ENCODE results near the gene HLA-B. TPM values are rescaled to one million over a fixed set of nuclear protein-coding genes. Genes with fewer than 3 reads are reported as not detected.
A peak's percentile ranks its signal among the peaks of the same experiment; 100 is the strongest.

Gene HLA-B
- total RNA-seq, 8 experiments from 2014 or later = 32.0 to 4,986 (median 164) TPM

GRCh38 chr6:31356216-31356945 lies 598 bp downstream of the HLA-B start:
- WGBS, 10 experiments = no CpG with 5 or more reads among the region's 83 CpGs
- peak; percentile 29 to 80 (median 64) for ATAC-seq (replicated peaks in 6 of 8)
- Histone ChIP-seq H3K27ac (no peak overlapping the region), H3K4me1 (replicated peaks in 1 of 2) (no peaks in the 10 kb centered on the region), H3K4me3 (peak overlapping the region; percentile 36 to 67 (median 53))
- in situ Hi-C loops (cut with MboI; ENCODE audit: low pct_unique_long_range_greater_than_20kb in 2 of 9, low sequenced_read_pairs in 9 of 9, unreplicated experiment in 9 of 9) = loop anchor here in 1 of 9 experiments (25.0 kb wide), 2 partner anchors 144 to 219 kb away; partner anchors contain the start of gene PSORS1C2

- Histone ChIP-seq H3K4me1 (replicated peaks in 1 of 2) (no peaks in the 10 kb centered on the region), H3K4me3 (no peak overlapping the region), H3K27ac (no peak overlapping the region)
- in situ Hi-C loops (cut with MboI; ENCODE audit: low pct_unique_long_range_greater_than_20kb in 2 of 9, low sequenced_read_pairs in 9 of 9, unreplicated experiment in 9 of 9) = loop anchor here in 1 of 9 experiments (25.0 kb wide), 2 partner anchors 143 to 218 kb away; partner anchors contain the start of gene PSORS1C2
- 83 to 87% methylated on average over 1 to 5 of the region's 5 CpGs; no CpG with 5 or more reads in 8 of the 10 experiments for WGBS, 10 experiments
- ATAC-seq (replicated peaks in 6 of 8) = no peak
Measured at GRCh38 chr6:31355583-31355948, 1.4 kb downstream of the HLA-B start.

GRCh38 chr6:31354864-31355582 lies 2.0 kb downstream of the HLA-B start:
- H3K4me1 ChIP-seq (replicated peaks in 1 of 2) = no peaks in the 10 kb centered on the region
- WGBS, 10 experiments = 100% methylated on average over 1 of the region's 11 CpGs; no CpG with 5 or more reads in 8 of the 10 experiments
- no peak overlapping the region for H3K27ac ChIP-seq
- no peak for ATAC-seq (replicated peaks in 6 of 8)
- in situ Hi-C loops (cut with MboI; ENCODE audit: low pct_unique_long_range_greater_than_20kb in 2 of 9, low sequenced_read_pairs in 9 of 9, unreplicated experiment in 9 of 9) = loop anchor here in 1 of 9 experiments (25.0 kb wide), 2 partner anchors 143 to 218 kb away; partner anchors contain the start of gene PSORS1C2
- H3K4me3 ChIP-seq = no peak overlapping the region

- H3K4me3 ChIP-seq = no peak overlapping the region
- no peak overlapping the region for H3K27ac ChIP-seq
- ATAC-seq (replicated peaks in 6 of 8) = no peak
- in situ Hi-C loops (cut with MboI; ENCODE audit: low pct_unique_long_range_greater_than_20kb in 2 of 9, low sequenced_read_pairs in 9 of 9, unreplicated experiment in 9 of 9) = loop anchor here in 1 of 9 experiments (25.0 kb wide), 2 partner anchors 142 to 217 kb away; partner anchors contain the start of gene PSORS1C2
- no peaks in the 10 kb centered on the region for H3K4me1 ChIP-seq (replicated peaks in 1 of 2)
- WGBS, 10 experiments = 50 to 80% (median 69%) methylated on average over 1 of the region's 11 CpGs; no CpG with 5 or more reads in 6 of the 10 experiments
Measured at GRCh38 chr6:31354158-31354863, 2.7 kb downstream of the HLA-B start.

- in situ Hi-C loops (cut with MboI; ENCODE audit: low pct_unique_long_range_greater_than_20kb in 2 of 9, low sequenced_read_pairs in 9 of 9, unreplicated experiment in 9 of 9) = loop anchor here in 1 of 9 experiments (25.0 kb wide), 2 partner anchors 141 to 216 kb away; partner anchors contain the start of gene PSORS1C2
- Histone ChIP-seq H3K4me3 (no peak overlapping the region), H3K4me1 (replicated peaks in 1 of 2) (no peaks in the 10 kb centered on the region), H3K27ac (no peak overlapping the region)
- ATAC-seq (replicated peaks in 6 of 8) = no peak
- WGBS, 10 experiments = 48 to 66% (median 61%) methylated on average over 2 to 5 of the region's 6 CpGs; no CpG with 5 or more reads in 6 of the 10 experiments
Measured at GRCh38 chr6:31353384-31353945, 3.5 kb downstream of the HLA-B start.

GRCh38 chr6:31352683-31353383 lies 4.1 kb downstream of the HLA-B start:
- no peak overlapping the region for H3K27ac ChIP-seq
- in situ Hi-C loops (cut with MboI; ENCODE audit: low pct_unique_long_range_greater_than_20kb in 2 of 9, low sequenced_read_pairs in 9 of 9, unreplicated experiment in 9 of 9) = loop anchor here in 1 of 9 experiments (25.0 kb wide), 2 partner anchors 141 to 216 kb away; partner anchors contain the start of gene PSORS1C2
- no peak for ATAC-seq (replicated peaks in 6 of 8)
- 38 to 80% (median 79%) methylated on average over 1 to 3 of the region's 6 CpGs; no CpG with 5 or more reads in 3 of the 10 experiments for WGBS, 10 experiments
- H3K4me3 ChIP-seq = no peak overlapping the region
- no peaks in the 10 kb centered on the region for H3K4me1 ChIP-seq (replicated peaks in 1 of 2)

GRCh38 chr6:31352310-31352682 lies 4.7 kb downstream of the HLA-B start:
- Histone ChIP-seq H3K27ac (no peak overlapping the region), H3K4me1 (replicated peaks in 1 of 2) (no peaks in the 10 kb centered on the region), H3K4me3 (no peak overlapping the region)
- in situ Hi-C loops (cut with MboI; ENCODE audit: low pct_unique_long_range_greater_than_20kb in 2 of 9, low sequenced_read_pairs in 9 of 9, unreplicated experiment in 9 of 9) = loop anchor here in 1 of 9 experiments (25.0 kb wide), 2 partner anchors 140 to 215 kb away; partner anchors contain the start of gene PSORS1C2
- peak in 1 of 8 experiments; percentile 0 for ATAC-seq (replicated peaks in 6 of 8)
- WGBS, 10 experiments = 33 to 91% (median 59%) methylated on average over 3 to 7 of the region's 8 CpGs; no CpG with 5 or more reads in 2 of the 10 experiments

- H3K4me1 ChIP-seq (replicated peaks in 1 of 2) = no peaks in the 10 kb centered on the region
- in situ Hi-C loops (cut with MboI; ENCODE audit: low pct_unique_long_range_greater_than_20kb in 2 of 9, low sequenced_read_pairs in 9 of 9, unreplicated experiment in 9 of 9) = loop anchor here in 1 of 9 experiments (25.0 kb wide), 2 partner anchors 139 to 214 kb away; partner anchors contain the start of gene PSORS1C2
- 29 to 100% (median 43%) methylated on average over 1 to 5 of the region's 8 CpGs; no CpG with 5 or more reads in 6 of the 10 experiments for WGBS, 10 experiments
- peak in 3 of 8 experiments; percentile 1 to 42 (median 30) for ATAC-seq (replicated peaks in 6 of 8)
- H3K27ac ChIP-seq = no peak overlapping the region
- no peak overlapping the region for H3K4me3 ChIP-seq
Measured at GRCh38 chr6:31351401-31352309, 5.3 kb downstream of the HLA-B start.

- ATAC-seq (replicated peaks in 6 of 8) = peak in 1 of 8 experiments; percentile 2
- in situ Hi-C loops (cut with MboI; ENCODE audit: low pct_unique_long_range_greater_than_20kb in 2 of 9, low sequenced_read_pairs in 9 of 9, unreplicated experiment in 9 of 9) = loop anchor here in 1 of 9 experiments (25.0 kb wide), 2 partner anchors 139 to 214 kb away; partner anchors contain the start of gene PSORS1C2
- no peak overlapping the region for H3K27ac ChIP-seq
- whole genome bisulfite sequencing, 10 experiments = 0% methylated on average over 1 to 2 of the region's 3 CpGs; no CpG with 5 or more reads in 8 of the 10 experiments
- H3K4me3 ChIP-seq = no peak overlapping the region
- no peaks in the 10 kb centered on the region for H3K4me1 ChIP-seq (replicated peaks in 1 of 2)
Measured at GRCh38 chr6:31351033-31351380, 6.0 kb downstream of the HLA-B start.

- no peaks in the 10 kb centered on the region for H3K4me1 ChIP-seq (replicated peaks in 1 of 2)
- peak in 1 of 8 experiments; percentile 1 for ATAC-seq (replicated peaks in 6 of 8)
- WGBS, 10 experiments = 29 to 87% (median 71%) methylated on average over 1 to 7 of the region's 11 CpGs; no CpG with 5 or more reads in 4 of the 10 experiments
- no peak overlapping the region for H3K27ac ChIP-seq
- no peak overlapping the region for H3K4me3 ChIP-seq
- in situ Hi-C loops (cut with MboI; ENCODE audit: low pct_unique_long_range_greater_than_20kb in 2 of 9, low sequenced_read_pairs in 9 of 9, unreplicated experiment in 9 of 9) = loop anchor here in 1 of 9 experiments (25.0 kb wide), 2 partner anchors 138 to 213 kb away; partner anchors contain the start of gene PSORS1C2
Measured at GRCh38 chr6:31350196-31351032, 6.6 kb downstream of the HLA-B start.
